Measurements from ENCODE around the gene SPTBN4. TPM values are rescaled to one million over a fixed set of nuclear protein-coding genes. Genes with fewer than 3 reads are reported as not detected.
"Not testable (repeated sequence)": the region's sequence is repeated elsewhere in the genome, so short reads cannot be mapped to it uniquely, and the experiment has no call there.

SPTBN4 gene
- total and polyA plus RNA-seq, 2 experiments from 2014 or later = 0.67 to 1.3 TPM

- H2AFZ ChIP-seq = no peak overlapping the region
- WGBS (ENCODE audit: low lambda C conversion rate, missing lambda C conversion rate) = 98% methylated on average over 23 of the region's 24 CpGs
- H3K27me3 ChIP-seq = no peaks in the 10 kb centered on the region
- H3K9me2 ChIP-seq (replicated peaks; ENCODE audit: insufficient read depth) = no peaks in the 10 kb centered on the region
- no peaks in the 10 kb centered on the region for H3K36me3 ChIP-seq (replicated peaks; ENCODE audit: insufficient read depth, low read depth)
- no peak overlapping the region for H3K27ac ChIP-seq
- no peaks in the 10 kb centered on the region for H4K20me1 ChIP-seq (ENCODE audit: insufficient read depth, poor library complexity, severe bottlenecking)
- TF ChIP-seq EZH2phosphoT487 (IDR thresholded peaks at IDR 0.05; ENCODE audit: low read depth, severe bottlenecking, unreplicated experiment) = no peak
- TF ChIP-seq EZH2 (IDR thresholded peaks at IDR 0.05; ENCODE audit: borderline replicate concordance) = no peak
- TF ChIP-seq, protein P1, sequence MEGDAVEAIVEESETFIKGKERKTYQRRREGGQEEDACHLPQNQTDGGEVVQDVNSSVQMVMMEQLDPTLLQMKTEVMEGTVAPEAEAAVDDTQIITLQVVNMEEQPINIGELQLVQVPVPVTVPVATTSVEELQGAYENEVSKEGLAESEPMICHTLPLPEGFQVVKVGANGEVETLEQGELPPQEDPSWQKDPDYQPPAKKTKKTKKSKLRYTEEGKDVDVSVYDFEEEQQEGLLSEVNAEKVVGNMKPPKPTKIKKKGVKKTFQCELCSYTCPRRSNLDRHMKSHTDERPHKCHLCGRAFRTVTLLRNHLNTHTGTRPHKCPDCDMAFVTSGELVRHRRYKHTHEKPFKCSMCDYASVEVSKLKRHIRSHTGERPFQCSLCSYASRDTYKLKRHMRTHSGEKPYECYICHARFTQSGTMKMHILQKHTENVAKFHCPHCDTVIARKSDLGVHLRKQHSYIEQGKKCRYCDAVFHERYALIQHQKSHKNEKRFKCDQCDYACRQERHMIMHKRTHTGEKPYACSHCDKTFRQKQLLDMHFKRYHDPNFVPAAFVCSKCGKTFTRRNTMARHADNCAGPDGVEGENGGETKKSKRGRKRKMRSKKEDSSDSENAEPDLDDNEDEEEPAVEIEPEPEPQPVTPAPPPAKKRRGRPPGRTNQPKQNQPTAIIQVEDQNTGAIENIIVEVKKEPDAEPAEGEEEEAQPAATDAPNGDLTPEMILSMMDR (IDR thresholded peaks at IDR 0.05; ENCODE audit: poor library complexity) = no peak
- no peak overlapping the region for H3K4me3 ChIP-seq
- no peak for DNase-seq (ENCODE audit: low spot score)
- H3K9me3 ChIP-seq (ENCODE audit: low read depth) = no peaks in the 10 kb centered on the region
- no peaks in the 10 kb centered on the region for H3K79me2 ChIP-seq
- H3K4me2 ChIP-seq = no peak overlapping the region
- no peaks in the 10 kb centered on the region for H3K4me1 ChIP-seq (ENCODE audit: insufficient read depth)
Observed at GRCh38 chr19:40621966-40622772, 155.4 kb downstream of the SPTBN4 start.

- 88% methylated on average over 7 of the region's 7 CpGs for WGBS (ENCODE audit: low lambda C conversion rate, missing lambda C conversion rate)
- Histone ChIP-seq H3K36me3 (replicated peaks; ENCODE audit: insufficient read depth, low read depth) (no peaks in the 10 kb centered on the region), H3K4me3 (no peak overlapping the region)
Observed at GRCh38 chr19:40622773-40623075, 155.9 kb downstream of the SPTBN4 start.

GRCh38 chr19:40623403-40624251 is 156.8 kb downstream of the SPTBN4 start:
- Histone ChIP-seq H3K9me2 (replicated peaks; ENCODE audit: insufficient read depth) (no peaks in the 10 kb centered on the region), H3K27me3 (no peaks in the 10 kb centered on the region), H2AFZ (no peak overlapping the region), H3K9me3 (ENCODE audit: low read depth) (no peaks in the 10 kb centered on the region), H3K79me2 (no peaks in the 10 kb centered on the region), H3K36me3 (replicated peaks; ENCODE audit: insufficient read depth, low read depth) (no peaks in the 10 kb centered on the region), H3K4me1 (ENCODE audit: insufficient read depth) (no peaks in the 10 kb centered on the region), H3K4me2 (peak overlapping the region; percentile 21), H3K27ac (no peak overlapping the region), H3K4me3 (no peak overlapping the region), H4K20me1 (ENCODE audit: insufficient read depth, poor library complexity, severe bottlenecking) (no peaks in the 10 kb centered on the region)
- WGBS (ENCODE audit: low lambda C conversion rate, missing lambda C conversion rate) = 33% methylated on average over 41 of the region's 41 CpGs
- peak; percentile 91 for DNase-seq (ENCODE audit: low spot score)
- no peak for TF ChIP-seq EZH2phosphoT487 (IDR thresholded peaks at IDR 0.05; ENCODE audit: low read depth, severe bottlenecking, unreplicated experiment)
- TF ChIP-seq EZH2 (IDR thresholded peaks at IDR 0.05; ENCODE audit: borderline replicate concordance) = no peak
- TF ChIP-seq, protein P1 (IDR thresholded peaks at IDR 0.05; ENCODE audit: poor library complexity) = no peak

More at GRCh38 chr19:40622773-40623075, 155.9 kb downstream of the SPTBN4 start:
- no peak overlapping the region for H3K4me2 ChIP-seq
- no peaks in the 10 kb centered on the region for H4K20me1 ChIP-seq (ENCODE audit: insufficient read depth, poor library complexity, severe bottlenecking)
- DNase-seq (ENCODE audit: low spot score) = no peak
- H3K27ac ChIP-seq = no peak overlapping the region
- no peaks in the 10 kb centered on the region for H3K4me1 ChIP-seq (ENCODE audit: insufficient read depth)
- no peaks in the 10 kb centered on the region for H3K9me2 ChIP-seq (replicated peaks; ENCODE audit: insufficient read depth)
- H2AFZ ChIP-seq = no peak overlapping the region
- TF ChIP-seq EZH2 (IDR thresholded peaks at IDR 0.05; ENCODE audit: borderline replicate concordance) (no peak), EZH2phosphoT487 (IDR thresholded peaks at IDR 0.05; ENCODE audit: low read depth, severe bottlenecking, unreplicated experiment) (no peak)
- TF ChIP-seq, protein P1 (IDR thresholded peaks at IDR 0.05; ENCODE audit: poor library complexity) = no peak
- no peaks in the 10 kb centered on the region for H3K27me3 ChIP-seq
- no peaks in the 10 kb centered on the region for H3K79me2 ChIP-seq
- H3K9me3 ChIP-seq (ENCODE audit: low read depth) = no peaks in the 10 kb centered on the region

- H3K4me3 ChIP-seq; H3K27me3 ChIP-seq; H3K4me1 ChIP-seq (ENCODE audit: insufficient read depth); H3K4me2 ChIP-seq; H3K9me2 ChIP-seq (replicated peaks; ENCODE audit: insufficient read depth); H2AFZ ChIP-seq; DNase-seq (ENCODE audit: low spot score); H3K79me2 ChIP-seq; H3K27ac ChIP-seq; H4K20me1 ChIP-seq (ENCODE audit: insufficient read depth, poor library complexity, severe bottlenecking); H3K9me3 ChIP-seq (ENCODE audit: low read depth); H3K36me3 ChIP-seq (replicated peaks; ENCODE audit: insufficient read depth, low read depth): not testable (repeated sequence)
- WGBS (ENCODE audit: low lambda C conversion rate, missing lambda C conversion rate) = 89% methylated on average over 14 of the region's 14 CpGs
Observed at GRCh38 chr19:40624369-40625153, 157.8 kb downstream of the SPTBN4 start.
